ENCODE data around the gene PITPNB. TPM values are rescaled to one million over a fixed set of nuclear protein-coding genes. Genes with fewer than 3 reads are reported as not detected.

The PITPNB gene
- total RNA-seq, 3 donors from 2014 or later, result 42.5 to 130 (median 47.4) TPM

DNA sequence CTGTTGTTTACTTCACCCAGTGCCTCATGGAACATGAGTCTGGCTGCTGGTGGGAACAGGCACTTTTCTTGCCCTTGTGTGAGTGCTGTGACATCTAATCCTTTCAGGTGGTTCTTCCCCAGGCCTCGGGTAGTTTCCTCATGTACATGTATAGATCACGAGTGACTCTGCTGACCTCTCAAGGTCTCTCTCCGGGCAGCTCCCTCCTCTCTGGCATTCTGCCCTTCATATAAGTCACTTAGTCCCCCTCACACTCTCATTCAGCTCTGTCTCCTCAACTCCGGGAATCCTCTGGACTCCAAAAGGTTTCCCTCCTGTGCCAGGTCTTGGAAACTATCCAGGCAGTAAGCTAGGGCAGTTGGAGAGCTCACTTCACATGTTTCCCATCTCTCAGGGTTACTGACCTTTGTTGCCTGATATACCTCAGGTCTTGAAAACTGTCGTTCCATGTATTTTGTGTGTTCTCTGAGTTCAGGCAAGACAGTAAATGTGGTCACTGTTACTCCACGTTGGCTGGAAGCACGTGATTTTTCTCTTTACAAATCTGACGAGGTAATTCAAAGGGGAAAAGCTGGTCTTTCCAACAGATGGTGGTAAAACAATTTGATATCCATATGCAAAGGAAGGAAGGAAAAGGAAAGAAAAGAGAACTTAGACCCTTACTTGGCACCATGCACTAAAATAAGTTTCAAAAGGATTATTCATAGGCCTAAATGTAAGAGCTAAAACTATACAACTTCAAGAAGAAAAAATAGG, 40.5 kb upstream of the PITPNB start:
- intact Hi-C loops (cut with DNase I, micrococcal nuclease), result no loop called here
- Histone ChIP-seq H3K4me1 (ENCODE audit: low read depth) (no peaks in the 10 kb centered on the region), H3K4me3 (no peak overlapping the region), H3K36me3 (ENCODE audit: low read depth) (no peaks in the 10 kb centered on the region), H3K9me3 (no peaks in the 10 kb centered on the region)
- DNase-seq, result no peak
- TF ChIP-seq, protein P1, sequence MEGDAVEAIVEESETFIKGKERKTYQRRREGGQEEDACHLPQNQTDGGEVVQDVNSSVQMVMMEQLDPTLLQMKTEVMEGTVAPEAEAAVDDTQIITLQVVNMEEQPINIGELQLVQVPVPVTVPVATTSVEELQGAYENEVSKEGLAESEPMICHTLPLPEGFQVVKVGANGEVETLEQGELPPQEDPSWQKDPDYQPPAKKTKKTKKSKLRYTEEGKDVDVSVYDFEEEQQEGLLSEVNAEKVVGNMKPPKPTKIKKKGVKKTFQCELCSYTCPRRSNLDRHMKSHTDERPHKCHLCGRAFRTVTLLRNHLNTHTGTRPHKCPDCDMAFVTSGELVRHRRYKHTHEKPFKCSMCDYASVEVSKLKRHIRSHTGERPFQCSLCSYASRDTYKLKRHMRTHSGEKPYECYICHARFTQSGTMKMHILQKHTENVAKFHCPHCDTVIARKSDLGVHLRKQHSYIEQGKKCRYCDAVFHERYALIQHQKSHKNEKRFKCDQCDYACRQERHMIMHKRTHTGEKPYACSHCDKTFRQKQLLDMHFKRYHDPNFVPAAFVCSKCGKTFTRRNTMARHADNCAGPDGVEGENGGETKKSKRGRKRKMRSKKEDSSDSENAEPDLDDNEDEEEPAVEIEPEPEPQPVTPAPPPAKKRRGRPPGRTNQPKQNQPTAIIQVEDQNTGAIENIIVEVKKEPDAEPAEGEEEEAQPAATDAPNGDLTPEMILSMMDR (IDR thresholded peaks at IDR 0.05), result no peak
- no peak for ATAC-seq

DNA sequence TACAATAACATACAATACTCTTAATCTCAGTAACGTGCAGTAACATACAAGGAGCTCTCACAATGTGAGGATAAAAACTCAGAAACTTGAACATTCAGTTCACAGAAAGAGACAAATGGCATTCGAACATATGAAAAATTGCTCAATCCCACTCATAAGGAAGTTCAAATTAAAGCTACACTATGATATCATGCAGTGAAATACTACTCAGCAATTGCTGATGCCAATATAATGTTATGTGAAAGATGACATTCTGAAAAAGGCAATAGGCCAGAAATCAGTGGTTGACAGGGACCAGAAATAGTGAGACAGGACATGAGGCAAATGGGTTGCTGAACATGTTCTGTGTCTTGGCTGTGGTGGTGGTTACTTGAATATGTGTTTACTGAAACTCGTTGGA, 33.7 kb upstream of the PITPNB start:
- ATAC-seq, result no peak

DNA sequence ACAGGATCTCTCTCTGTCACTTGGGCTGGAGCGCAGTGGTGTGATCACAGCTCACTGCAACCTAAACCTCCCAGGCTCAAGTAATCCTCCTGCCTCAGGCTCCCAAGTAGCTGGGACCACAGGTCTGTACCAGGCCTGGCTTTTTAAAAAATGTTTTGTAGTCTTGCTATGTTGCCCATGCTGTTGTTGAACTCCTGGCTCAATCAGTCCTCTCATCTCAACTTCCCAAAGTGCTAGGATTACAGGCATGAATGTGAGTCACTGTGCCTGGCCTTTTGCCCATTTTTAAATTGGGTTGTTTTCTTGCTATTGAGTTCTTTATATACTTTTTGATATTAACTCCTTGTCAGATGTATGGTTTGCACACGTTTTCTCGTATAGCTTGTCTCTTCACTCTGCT, 33.0 kb upstream of the PITPNB start:
- TF ChIP-seq, protein P1 (IDR thresholded peaks at IDR 0.05), result no peak
- H3K36me3 ChIP-seq (ENCODE audit: low read depth), result no peaks in the 10 kb centered on the region
- DNase-seq, result no peak
- no peak for ATAC-seq
- H3K4me1 ChIP-seq (ENCODE audit: low read depth), result no peaks in the 10 kb centered on the region
- no peak overlapping the region for H3K4me3 ChIP-seq
- no peaks in the 10 kb centered on the region for H3K9me3 ChIP-seq
- intact Hi-C loops (cut with DNase I, micrococcal nuclease), result no loop called here

More for the DNA sequence above, 33.7 kb upstream of the PITPNB start:
- H3K4me3 ChIP-seq, result no peak overlapping the region
- H3K36me3 ChIP-seq (ENCODE audit: low read depth), result no peaks in the 10 kb centered on the region
- no peaks in the 10 kb centered on the region for H3K4me1 ChIP-seq (ENCODE audit: low read depth)
- TF ChIP-seq, protein P1 (IDR thresholded peaks at IDR 0.05), result no peak
- intact Hi-C loops (cut with DNase I, micrococcal nuclease), result no loop called here
- H3K9me3 ChIP-seq, result no peaks in the 10 kb centered on the region
- no peak for DNase-seq

DNA sequence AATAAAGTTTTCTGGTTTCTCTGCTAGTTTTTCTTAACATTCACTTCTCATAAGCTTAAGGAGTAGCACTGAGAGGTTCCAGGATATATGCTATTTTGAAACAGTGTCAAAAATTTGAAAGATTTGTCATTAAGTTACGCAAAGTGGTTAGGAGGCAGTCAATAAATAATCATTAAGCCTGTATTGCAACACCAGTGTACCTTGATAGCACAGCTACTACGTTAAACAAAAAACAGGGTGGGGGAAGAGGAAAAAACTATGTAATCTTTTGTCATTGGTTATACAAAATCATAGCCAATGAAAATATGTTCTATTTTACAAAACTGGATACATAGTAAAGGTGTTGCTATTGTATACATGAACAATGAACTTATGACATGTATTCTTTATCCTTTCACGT, 30.4 kb upstream of the PITPNB start:
- DNase-seq (no peak), ATAC-seq (no peak)
- TF ChIP-seq, protein P1 (IDR thresholded peaks at IDR 0.05), result no peak
- no peaks in the 10 kb centered on the region for H3K9me3 ChIP-seq
- no peak overlapping the region for H3K4me3 ChIP-seq
- H3K4me1 ChIP-seq (ENCODE audit: low read depth), result no peaks in the 10 kb centered on the region
- H3K36me3 ChIP-seq (ENCODE audit: low read depth), result no peaks in the 10 kb centered on the region
- intact Hi-C loops (cut with DNase I, micrococcal nuclease), result no loop called here

DNA sequence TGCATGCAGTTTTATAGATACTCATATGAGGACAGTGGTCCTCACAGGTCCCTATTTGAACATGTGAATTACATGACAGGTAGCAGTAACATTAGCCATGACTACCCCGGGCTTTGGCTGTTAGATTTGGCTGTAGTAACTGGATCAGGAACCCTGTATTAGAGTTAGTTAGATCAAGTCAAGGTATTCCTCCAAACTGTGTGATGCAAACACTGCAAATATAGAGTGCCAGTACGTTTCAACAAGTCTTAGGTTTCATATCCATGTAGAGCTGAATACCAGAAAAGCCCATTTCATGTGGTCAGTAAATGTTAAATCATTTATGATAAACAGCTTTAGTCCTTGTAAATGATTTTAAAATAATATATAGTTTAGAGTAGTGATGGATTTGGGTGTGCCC, 29.5 kb upstream of the PITPNB start:
- ATAC-seq, result no peak

More for the DNA sequence above, 29.5 kb upstream of the PITPNB start:
- TF ChIP-seq, protein P1 (IDR thresholded peaks at IDR 0.05), result no peak
- no peak for DNase-seq
- H3K4me1 ChIP-seq (ENCODE audit: low read depth), result no peaks in the 10 kb centered on the region
- no peaks in the 10 kb centered on the region for H3K9me3 ChIP-seq
- no peaks in the 10 kb centered on the region for H3K36me3 ChIP-seq (ENCODE audit: low read depth)
- H3K4me3 ChIP-seq, result no peak overlapping the region
- intact Hi-C loops (cut with DNase I, micrococcal nuclease), result no loop called here

Data from mucosa of descending colon (tissue), 3 donors.